ENCODE data around the gene LGALS14. TPM values are rescaled to one million over a fixed set of nuclear protein-coding genes. Genes with fewer than 3 reads are reported as not detected.

The LGALS14 gene
- total RNA-seq, 1 experiment from 2014 or later, result not detected

DNA sequence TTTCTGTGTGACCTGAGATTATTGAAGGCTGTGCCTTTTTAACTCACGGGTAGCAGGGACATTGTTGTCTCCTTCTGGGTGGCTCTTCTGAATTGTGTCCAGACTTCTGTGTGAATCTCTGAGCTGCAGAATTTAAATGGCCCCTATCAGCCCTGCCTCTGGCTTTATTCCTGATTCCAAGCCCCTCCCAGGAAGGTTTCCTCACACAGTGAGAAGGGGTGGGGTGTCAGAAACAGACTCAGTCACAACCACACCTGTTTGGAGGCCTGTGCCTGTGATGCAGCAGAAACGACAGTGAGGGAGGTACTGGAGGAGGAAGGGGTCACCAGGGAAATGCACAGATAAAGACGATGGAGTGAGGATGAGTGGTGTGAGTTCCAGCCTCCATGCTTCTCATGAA lies 33.6 kb downstream of the LGALS14 start, which contains the start of gene CLC:
Gene CLC, minus strand, starts transcription at position 139 of the 400 bp plus-strand sequence. Its CDS starts 77 bp downstream, at position 62.
- Histone ChIP-seq H3K27me3 (ENCODE audit: insufficient read depth, low read depth) (peaks cover 71% of the 10 kb centered on the region), H4K20me1 (ENCODE audit: insufficient read depth) (no peaks in the 10 kb centered on the region), H3K9me3 (ENCODE audit: insufficient read depth, low read depth) (no peaks in the 10 kb centered on the region), H3F3A (ENCODE audit: insufficient read depth, low read depth) (no peaks in the 10 kb centered on the region), H3K9me2 (ENCODE audit: insufficient read depth) (no peaks in the 10 kb centered on the region), H3K4me2 (no peak within 1 kb of the TSS), H2AFZ (no peak within 1 kb of the TSS), H3K36me3 (ENCODE audit: low read depth) (no peaks in the 10 kb centered on the region), H3K4me3 (no peak within 1 kb of the TSS), H3K79me2 (ENCODE audit: low read depth) (no peaks in the 10 kb centered on the region), H3K4me1 (replicated peaks; ENCODE audit: insufficient read depth) (no peaks in the 10 kb centered on the region), H3K27ac (no peak within 1 kb of the TSS)
- ChIA-PET CTCF (no interaction called here), POLR2A (ENCODE audit: unreplicated experiment) (no interaction called here)
- intact Hi-C loops (cut with micrococcal nuclease; ENCODE audit: unreplicated experiment), result no loop called here
- no peak for TF ChIP-seq EZH2 (IDR thresholded peaks at IDR 0.05; ENCODE audit: low read depth)
- TF ChIP-seq, protein P1, sequence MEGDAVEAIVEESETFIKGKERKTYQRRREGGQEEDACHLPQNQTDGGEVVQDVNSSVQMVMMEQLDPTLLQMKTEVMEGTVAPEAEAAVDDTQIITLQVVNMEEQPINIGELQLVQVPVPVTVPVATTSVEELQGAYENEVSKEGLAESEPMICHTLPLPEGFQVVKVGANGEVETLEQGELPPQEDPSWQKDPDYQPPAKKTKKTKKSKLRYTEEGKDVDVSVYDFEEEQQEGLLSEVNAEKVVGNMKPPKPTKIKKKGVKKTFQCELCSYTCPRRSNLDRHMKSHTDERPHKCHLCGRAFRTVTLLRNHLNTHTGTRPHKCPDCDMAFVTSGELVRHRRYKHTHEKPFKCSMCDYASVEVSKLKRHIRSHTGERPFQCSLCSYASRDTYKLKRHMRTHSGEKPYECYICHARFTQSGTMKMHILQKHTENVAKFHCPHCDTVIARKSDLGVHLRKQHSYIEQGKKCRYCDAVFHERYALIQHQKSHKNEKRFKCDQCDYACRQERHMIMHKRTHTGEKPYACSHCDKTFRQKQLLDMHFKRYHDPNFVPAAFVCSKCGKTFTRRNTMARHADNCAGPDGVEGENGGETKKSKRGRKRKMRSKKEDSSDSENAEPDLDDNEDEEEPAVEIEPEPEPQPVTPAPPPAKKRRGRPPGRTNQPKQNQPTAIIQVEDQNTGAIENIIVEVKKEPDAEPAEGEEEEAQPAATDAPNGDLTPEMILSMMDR (conservative IDR thresholded peaks at IDR 0.05), result no peak
- BruUV-seq (replicated peaks), result no TSS peak
- no peak for DNase-seq

DNA sequence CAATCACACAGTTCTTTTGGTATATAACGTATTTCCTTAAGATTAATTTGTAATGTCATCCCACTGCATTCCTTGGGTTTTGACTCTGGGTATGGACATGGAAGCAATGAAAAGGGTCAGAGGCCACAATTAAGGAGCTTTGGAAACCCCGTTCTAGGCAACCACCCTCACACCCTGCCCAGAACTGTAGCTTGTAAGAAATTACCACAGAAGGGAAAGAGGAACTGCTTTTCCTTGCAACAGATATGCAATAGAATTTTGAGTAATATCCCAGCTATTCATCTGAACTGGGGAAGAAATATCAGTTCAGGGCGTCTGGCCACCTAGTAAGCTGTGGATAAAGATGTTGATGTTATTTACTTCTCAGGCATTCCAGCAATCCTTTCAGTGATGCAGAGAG lies 34.5 kb downstream of the LGALS14 start:
- Histone ChIP-seq H3K36me3 (ENCODE audit: low read depth) (no peaks in the 10 kb centered on the region), H3K4me2 (no peak overlapping the region), H3K4me1 (replicated peaks; ENCODE audit: insufficient read depth) (no peaks in the 10 kb centered on the region), H2AFZ (no peak overlapping the region), H3K79me2 (ENCODE audit: low read depth) (no peaks in the 10 kb centered on the region), H3F3A (ENCODE audit: insufficient read depth, low read depth) (no peaks in the 10 kb centered on the region), H3K4me3 (no peak overlapping the region), H3K9me3 (ENCODE audit: insufficient read depth, low read depth) (no peaks in the 10 kb centered on the region), H4K20me1 (ENCODE audit: insufficient read depth) (no peaks in the 10 kb centered on the region), H3K9me2 (ENCODE audit: insufficient read depth) (no peaks in the 10 kb centered on the region), H3K27me3 (ENCODE audit: insufficient read depth, low read depth) (peaks cover 80% of the 10 kb centered on the region), H3K27ac (no peak overlapping the region)
- TF ChIP-seq, protein P1 (conservative IDR thresholded peaks at IDR 0.05), result no peak
- no peak for TF ChIP-seq EZH2 (IDR thresholded peaks at IDR 0.05; ENCODE audit: low read depth)
- ChIA-PET CTCF (no interaction called here), POLR2A (ENCODE audit: unreplicated experiment) (no interaction called here)
- no peak for DNase-seq
- intact Hi-C loops (cut with micrococcal nuclease; ENCODE audit: unreplicated experiment), result no loop called here
- BruUV-seq (replicated peaks), result no TSS peak

DNA sequence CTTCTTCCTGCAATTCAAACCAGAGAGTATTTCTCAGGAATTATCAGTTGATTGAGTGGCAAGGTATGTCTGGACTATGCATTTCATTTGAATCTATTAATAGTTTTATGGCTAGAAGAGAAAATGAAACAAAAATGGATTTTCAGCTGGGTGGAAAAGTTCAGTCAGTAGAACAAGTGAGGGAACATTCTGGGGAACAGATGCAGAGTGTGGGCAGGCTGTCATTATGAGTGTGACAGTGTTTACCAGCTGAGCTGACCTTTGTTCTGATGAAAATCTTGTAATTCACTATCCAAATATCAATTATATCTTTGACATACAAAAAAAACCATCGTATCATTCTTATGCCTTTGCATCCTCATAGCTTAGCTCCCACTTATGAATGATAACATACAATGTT lies 36.1 kb downstream of the LGALS14 start:
- no peaks in the 10 kb centered on the region for H3F3A ChIP-seq (ENCODE audit: insufficient read depth, low read depth)
- H3K27ac ChIP-seq, result no peak overlapping the region
- no peak overlapping the region for H3K4me2 ChIP-seq
- H3K4me3 ChIP-seq, result no peak overlapping the region
- no peaks in the 10 kb centered on the region for H3K36me3 ChIP-seq (ENCODE audit: low read depth)
- intact Hi-C loops (cut with micrococcal nuclease; ENCODE audit: unreplicated experiment), result no loop called here
- no peaks in the 10 kb centered on the region for H3K4me1 ChIP-seq (replicated peaks; ENCODE audit: insufficient read depth)
- peaks cover 66% of the 10 kb centered on the region for H3K27me3 ChIP-seq (ENCODE audit: insufficient read depth, low read depth)
- POLR2A ChIA-PET (ENCODE audit: unreplicated experiment), result no interaction called here
- no peaks in the 10 kb centered on the region for H3K9me3 ChIP-seq (ENCODE audit: insufficient read depth, low read depth)
- no peak for DNase-seq
- no TSS peak for BruUV-seq (replicated peaks)
- no peak for TF ChIP-seq EZH2 (IDR thresholded peaks at IDR 0.05; ENCODE audit: low read depth)
- TF ChIP-seq, protein P1 (conservative IDR thresholded peaks at IDR 0.05), result no peak
- no peaks in the 10 kb centered on the region for H3K9me2 ChIP-seq (ENCODE audit: insufficient read depth)
- H4K20me1 ChIP-seq (ENCODE audit: insufficient read depth), result no peaks in the 10 kb centered on the region
- no peak overlapping the region for H2AFZ ChIP-seq
- no peaks in the 10 kb centered on the region for H3K79me2 ChIP-seq (ENCODE audit: low read depth)
- CTCF ChIA-PET, result no interaction called here

Data from PC-9 (cell line).